Endothelial cell of umbilical vein (primary cell): ENCODE data around the gene LYPLAL1.

Experiments used
- CTCF ChIP-seq, 2 donors: IDR thresholded peaks; 1 replicate in 1 of 2; 2 replicates in 1 of 2; pipeline ENCODE4 v1.5.1; 2011; ENCODE audit warnings: low read length in 2 of 2, mild to moderate bottlenecking in 2 of 2, moderate library complexity in 2 of 2, control low read depth in 1 of 2, inconsistent platforms in 1 of 2, low read depth in 1 of 2; ENCODE audit not compliant: insufficient read depth in 1 of 2; ENCODE audit errors: extremely low read depth in 1 of 2
- EZH2 ChIP-seq: IDR thresholded peaks from 2 replicates; pipeline ENCODE4 v1.6.1; 2012; ENCODE audit warnings: borderline replicate concordance, low read depth, mild to moderate bottlenecking, moderate library complexity, low read length, inconsistent platforms; ENCODE audit not compliant: severe bottlenecking
- POLR2A ChIP-seq: IDR thresholded peaks from 2 replicates; pipeline ENCODE4 v1.6.1; 2012; ENCODE audit warnings: low read depth, mild to moderate bottlenecking, control low read depth, low read length
- POLR2AphosphoS5 ChIP-seq: IDR thresholded peaks from 2 replicates; pipeline ENCODE4 v1.6.1; 2012; ENCODE audit warnings: low read depth, mild to moderate bottlenecking, control low read depth, low read length, moderate library complexity; ENCODE audit not compliant: insufficient read depth

GRCh38 chr1:219236933-219237610, 63.4 kb downstream of the LYPLAL1 start:
- TF ChIP-seq POLR2A: no peak
- no peak for TF ChIP-seq POLR2AphosphoS5
- TF ChIP-seq CTCF (IDR thresholded peaks at IDR 0.05; ENCODE audit: extremely low read depth in 1 of 2, insufficient read depth in 1 of 2, low read depth in 1 of 2, low read length in 2 of 2): no peak
- no peak for TF ChIP-seq EZH2
